GM18499 (cell line): Measurements from ENCODE around the gene DQX1.

Source experiments
- ATAC-seq: cut with Tn5 transposase; IDR thresholded peaks from one replicate; pipeline ENCODE4 v1.9.1; 2021; ENCODE audit warnings: moderate number of reproducible peaks; ENCODE audit not compliant: insufficient read depth, unreplicated experiment

The DQX1 gene

DNA sequence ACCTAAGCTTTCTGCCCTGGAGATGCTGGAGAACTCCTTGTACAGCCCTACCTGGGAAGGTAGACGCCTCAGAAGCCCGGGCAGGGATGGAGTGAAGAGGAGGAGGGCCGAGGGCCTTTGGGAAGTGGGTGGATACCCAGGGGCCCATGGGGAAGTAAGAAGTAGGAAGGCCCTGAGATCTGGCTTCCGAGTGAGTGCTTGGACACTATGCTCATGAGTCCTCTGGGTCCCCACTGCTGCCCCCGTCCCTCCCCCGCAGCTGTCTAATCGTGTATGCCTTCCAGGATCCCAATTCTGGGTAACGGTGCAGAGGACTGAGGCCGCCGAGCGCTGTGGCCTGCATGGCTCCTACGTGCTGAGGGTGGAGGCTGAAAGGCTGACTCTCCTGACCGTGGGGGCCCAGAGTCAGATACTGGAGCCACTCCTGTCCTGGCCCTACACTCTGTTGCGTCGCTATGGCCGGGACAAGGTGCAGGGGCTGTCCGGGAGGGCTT is 29.6 kb upstream of the DQX1 start:
- no peak for ATAC-seq

DNA sequence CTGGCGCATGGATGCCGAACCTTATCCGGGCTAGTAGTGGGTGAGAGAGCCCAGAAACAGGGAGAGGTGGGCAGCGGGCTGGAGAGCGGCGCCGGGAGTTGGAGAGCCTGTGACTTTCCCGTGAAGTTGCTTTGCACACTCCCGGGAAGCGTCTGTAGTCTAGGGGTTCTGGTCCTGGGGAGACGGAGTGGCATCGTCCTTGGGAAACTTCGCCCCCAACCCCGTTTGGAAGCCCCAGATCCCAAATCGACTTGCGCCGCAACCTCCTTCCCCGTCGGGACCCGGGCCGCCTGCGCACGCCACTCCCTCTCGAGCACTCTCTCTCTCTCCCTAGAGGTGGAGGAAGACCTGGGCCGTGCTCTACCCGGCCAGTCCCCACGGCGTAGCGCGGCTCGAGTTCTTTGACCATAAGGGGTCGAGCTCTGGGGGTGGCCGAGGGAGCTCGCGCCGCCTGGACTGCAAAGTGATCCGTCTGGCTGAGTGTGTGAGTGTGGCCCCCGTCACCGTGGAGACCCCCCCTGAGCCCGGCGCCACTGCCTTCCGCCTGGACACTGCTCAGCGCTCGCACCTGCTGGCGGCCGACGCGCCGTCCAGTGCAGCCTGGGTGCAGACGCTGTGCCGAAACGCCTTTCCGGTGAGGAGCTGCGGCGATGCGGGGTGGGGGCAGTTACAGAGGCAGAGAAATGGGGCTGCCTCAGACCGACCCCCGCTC is 28.9 kb upstream of the DQX1 start:
- ATAC-seq, result no peak

GRCh38 chr2:74553892-74554819 is 28.1 kb upstream of the DQX1 start, which contains the start of the genes DOK1 and LOXL3:
TSS of gene DOK1 (plus strand) at chr2:74554720. CDS start at chr2:74554755, 35 bp downstream.
TSS of gene LOXL3 (minus strand) at chr2:74553942. CDS start at chr2:74552634, 1,308 bp downstream.
- ATAC-seq, result no peak

DNA sequence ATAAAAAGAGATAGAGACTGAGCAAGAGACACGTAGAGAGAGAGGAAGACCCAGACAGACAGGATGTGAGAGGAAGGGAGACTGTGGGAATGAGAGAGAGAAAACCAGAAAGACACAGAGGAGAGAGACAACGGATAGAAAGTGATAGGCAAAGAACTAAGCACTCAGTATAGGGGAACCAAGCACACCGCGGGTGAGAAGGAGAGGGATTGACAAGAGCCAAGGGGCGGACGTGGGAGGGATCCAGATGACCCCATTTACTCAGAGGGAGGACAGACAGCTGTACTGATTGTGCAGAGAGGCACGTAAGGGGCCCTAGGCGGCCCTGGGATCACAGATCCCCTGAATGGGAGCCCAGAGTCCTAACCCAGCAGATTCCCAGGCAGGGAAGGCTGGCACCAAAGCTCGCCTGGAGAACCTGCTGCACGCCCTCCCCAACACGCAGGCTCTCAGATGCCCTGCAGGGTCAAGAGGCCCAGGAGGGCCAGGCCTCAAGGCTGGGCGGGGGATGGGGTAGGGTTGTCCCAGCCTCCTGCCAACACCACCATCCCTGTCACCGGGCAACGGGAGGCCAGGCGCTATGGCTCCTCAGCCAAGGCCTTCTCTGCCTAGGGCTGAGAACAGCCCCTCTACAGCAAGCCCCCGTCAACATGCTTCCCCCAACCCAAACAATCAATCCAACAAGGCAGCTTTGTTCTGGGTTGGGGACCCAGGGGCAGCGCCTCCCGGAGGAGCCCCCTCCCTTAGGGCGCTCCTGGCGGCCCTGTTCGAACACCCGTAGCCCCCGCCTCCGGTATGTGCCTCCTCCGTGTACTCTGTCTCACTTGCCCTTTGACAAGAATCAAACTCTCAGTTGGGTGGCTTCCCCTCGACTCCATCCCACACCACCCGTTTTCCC is 27.1 kb upstream of the DQX1 start:
- peak; percentile 10 for ATAC-seq

- ATAC-seq, result peak; percentile 28
These were observed 26.2 kb upstream of the DQX1 start for GRCh38 chr2:74551942-74552913.

- ATAC-seq, result no peak
These were observed 25.5 kb upstream of the DQX1 start for GRCh38 chr2:74551530-74551929.

DNA sequence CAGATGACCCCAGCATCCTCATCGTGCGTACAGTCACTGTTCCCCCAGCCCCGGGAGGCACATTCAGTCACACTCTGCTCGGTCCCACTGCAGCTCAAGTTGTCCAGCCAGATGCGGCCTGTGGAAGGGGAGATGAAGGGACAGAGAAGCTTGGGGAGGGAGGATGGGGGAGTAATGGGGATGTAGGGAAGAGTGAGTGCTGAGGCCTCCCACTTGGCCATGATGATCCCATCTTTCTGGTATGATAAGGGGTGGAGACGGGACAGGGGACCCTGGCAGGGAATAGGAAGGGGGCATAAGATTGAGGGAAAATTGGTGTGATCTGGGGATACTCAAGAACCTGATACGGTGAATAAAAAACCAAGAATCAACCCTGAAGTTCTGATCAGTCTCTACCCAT is 24.2 kb upstream of the DQX1 start:
- no peak for ATAC-seq

DNA sequence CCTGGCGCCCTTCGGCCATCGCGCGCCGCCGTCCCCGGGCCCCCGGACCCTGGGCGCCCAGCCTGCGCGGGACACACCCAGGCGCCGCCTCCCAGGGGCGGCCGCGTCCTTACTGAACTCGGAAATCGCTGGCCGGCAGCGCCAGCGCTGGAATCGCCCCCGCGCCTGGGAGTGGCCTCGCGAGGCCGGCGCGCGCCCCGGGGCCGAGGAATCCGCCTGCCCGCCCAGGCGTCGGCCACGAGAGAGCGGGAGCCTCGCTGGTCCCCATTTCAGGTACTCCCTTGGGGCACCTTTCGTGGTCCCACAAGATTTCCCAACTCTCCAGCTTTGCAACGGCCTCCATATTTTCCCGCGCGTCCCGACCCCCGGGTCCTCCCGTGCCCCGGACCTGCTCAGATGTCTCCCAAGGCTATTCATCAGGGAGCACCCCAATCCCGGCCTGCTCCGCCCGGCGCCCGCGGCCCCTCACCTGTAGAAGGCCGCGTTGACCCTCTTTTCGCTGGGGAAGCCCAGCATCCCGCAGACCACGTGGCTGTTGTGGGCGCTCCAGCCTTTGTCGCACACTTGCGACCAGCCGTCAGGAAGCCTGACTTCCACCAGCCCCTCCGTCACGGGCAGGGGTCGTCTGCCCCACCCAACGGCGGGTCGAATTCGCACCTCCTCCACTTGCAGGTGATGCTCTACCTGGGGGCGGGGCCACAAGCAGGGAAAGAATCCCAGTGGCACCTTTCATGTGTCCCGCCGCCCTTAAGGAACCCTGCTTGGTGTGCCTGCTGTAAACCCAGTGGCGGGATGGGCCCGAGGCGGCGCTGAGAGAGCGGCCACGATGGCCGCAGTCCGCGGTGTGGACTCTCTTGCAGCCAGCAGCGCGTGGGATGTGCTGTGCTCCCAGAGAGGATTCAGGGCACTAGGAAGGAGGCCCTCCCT is 23.1 kb upstream of the DQX1 start:
- ATAC-seq, result no peak

DNA sequence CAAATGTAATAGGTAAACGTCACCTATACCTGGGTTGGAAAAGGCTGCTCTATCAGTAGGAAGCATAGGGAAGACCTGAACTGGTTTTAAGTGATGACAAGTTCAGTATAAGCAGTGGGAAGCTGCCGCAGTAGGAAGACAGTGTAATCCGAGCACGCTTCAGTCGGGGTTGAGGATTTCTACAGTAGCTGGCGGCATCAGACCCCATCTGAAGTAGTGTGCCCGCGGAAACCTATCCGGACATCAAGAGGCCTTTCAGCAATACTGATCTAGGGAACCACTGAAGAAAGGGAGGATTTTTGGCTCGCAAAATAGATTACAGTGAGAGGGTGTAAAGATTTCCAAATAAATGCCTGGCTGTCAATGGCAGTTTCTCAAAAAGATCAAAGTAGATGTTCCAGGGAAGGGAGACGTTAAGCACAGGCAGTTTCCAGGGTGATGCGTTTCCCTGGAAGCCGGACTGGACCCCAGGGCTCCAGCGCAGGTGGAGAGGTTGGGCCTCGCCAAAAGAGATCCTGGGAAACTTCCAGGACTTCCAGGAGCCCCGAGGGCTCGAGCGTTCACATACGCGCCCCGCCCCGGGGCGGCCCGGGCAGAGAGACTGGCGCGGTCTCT is 22.4 kb upstream of the DQX1 start:
- no peak for ATAC-seq

DNA sequence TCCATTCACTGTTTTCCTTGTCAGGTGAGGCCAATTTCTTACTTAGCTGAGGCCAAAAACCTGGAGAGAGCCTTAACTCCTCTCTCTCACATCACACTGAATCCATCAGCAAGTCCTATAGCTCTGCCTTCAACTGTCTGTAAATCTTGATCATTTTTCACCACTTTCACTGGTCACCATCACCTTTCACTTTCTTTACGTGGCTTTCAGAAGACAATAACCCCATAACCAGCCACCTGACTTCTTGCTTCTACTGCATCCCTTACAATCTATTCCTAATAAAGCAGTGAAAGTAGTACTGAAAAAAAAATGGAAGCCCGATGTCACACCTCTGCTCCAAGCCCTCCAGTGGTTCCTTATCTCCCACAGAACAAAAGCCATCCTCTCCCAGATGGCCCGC is 20.0 kb upstream of the DQX1 start:
- ATAC-seq, result no peak

DNA sequence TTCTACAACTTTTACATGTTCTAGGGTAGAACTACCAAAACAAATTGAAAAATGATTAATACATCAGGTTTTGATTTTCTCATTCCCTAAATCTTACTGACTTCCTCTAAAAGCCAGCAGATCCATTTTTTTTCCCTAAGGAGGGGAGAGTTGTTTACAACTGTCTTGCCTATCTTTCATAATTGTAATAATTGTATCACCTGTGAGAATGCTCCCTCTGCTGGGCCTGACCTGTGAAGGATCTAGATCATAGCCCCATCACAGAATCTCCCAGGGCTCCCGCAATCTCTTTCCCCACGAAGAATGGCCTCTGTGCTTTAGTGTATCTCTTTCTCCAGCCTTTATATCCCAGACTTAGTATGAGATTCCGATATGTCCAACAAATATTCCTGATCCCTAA is 18.6 kb upstream of the DQX1 start:
- no peak for ATAC-seq

DNA sequence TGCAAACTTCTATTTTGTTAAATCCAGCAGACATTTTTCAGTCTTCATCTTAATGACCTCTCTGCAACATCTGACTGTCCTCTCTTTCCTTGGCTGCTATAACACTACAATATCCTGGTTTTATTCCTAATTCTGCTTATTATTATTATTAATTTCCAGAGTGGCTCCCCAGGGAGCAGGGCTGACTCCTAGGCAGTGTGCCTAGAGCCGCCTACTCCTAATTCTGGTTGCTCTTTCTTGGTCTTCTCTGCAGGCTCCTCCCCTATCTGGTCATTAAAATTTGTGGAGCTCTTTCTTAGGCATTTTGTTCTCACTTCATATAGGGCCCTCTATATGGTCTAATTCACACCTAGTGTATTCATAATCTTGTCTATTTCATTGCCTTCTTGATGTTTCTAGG is 16.9 kb upstream of the DQX1 start:
- ATAC-seq, result no peak

GRCh38 chr2:74540291-74540690 is 14.3 kb upstream of the DQX1 start:
- no peak for ATAC-seq

DNA sequence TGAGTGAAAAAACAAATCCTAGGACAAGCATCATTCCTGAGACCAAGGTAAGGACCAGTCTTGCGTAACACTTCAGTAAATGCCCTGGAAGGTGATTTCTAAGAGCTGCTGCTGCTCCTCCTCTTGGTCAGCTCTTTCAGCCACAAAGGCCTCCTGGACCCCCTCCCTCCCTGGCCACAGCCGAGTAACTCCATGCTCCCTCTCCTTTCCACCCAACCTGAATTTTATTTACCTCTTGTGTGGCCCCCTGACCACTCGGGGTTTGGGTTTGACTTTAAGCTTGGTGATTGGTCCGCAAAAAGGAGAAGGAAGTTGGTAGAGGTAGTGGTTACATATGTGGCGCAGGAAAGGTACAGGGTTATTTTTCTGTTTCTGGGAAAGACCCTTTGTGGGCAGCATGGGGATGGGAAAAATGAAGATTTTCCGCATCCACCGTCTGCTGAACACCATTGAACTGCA is 12.9 kb upstream of the DQX1 start:
- ATAC-seq, result no peak

GRCh38 chr2:74537140-74537539 is 11.1 kb upstream of the DQX1 start:
- no peak for ATAC-seq

GRCh38 chr2:74536166-74536950 is 10.3 kb upstream of the DQX1 start:
- no peak for ATAC-seq

DNA sequence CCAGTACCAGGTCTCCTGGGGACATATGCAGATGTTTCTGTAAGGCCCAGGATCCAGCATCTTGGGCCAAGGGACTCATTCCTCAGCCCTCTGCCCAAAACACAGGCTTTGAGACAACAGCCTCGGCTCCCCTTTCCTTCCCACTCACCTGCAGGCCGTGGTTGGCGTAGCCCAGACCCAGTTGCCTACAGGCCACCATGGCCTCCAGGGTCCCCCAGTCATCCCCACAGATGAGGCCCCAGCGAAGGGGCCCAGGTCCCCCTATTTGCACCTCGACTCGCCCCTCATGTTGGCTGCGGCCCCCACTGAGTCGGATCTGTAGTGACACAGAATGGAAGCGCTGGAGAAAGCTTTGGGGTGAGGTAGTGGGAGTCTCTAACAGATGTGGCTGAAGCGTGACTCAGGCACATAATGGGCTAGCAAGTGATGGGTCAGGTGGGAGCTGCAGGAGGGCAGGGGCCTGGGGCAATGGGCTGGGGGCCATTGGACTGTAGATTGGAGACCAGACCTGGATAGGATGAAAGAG is 9.5 kb upstream of the DQX1 start:
- no peak for ATAC-seq
